ENCODE results near the gene THSD7B.

THSD7B gene

GRCh38 chr2:137009953-137010352 is 244.6 kb downstream of the THSD7B start:
- TF ChIP-seq CTCF (IDR thresholded peaks at IDR 0.05; ENCODE audit: borderline replicate concordance, insufficient read depth, low read depth, low read length), result no peak
- H3K4me3 ChIP-seq (ENCODE audit: low read depth, low read length), result no peak overlapping the region

- TF ChIP-seq CTCF (IDR thresholded peaks at IDR 0.05; ENCODE audit: borderline replicate concordance, insufficient read depth, low read depth, low read length), result no peak
- H3K4me3 ChIP-seq (ENCODE audit: low read depth, low read length), result no peak overlapping the region
These were observed 255.3 kb downstream of the THSD7B start for GRCh38 chr2:137020452-137021196.

- no peak for TF ChIP-seq CTCF (IDR thresholded peaks at IDR 0.05; ENCODE audit: borderline replicate concordance, insufficient read depth, low read depth, low read length)
- H3K4me3 ChIP-seq (ENCODE audit: low read depth, low read length), result no peak overlapping the region
These were observed 256.4 kb downstream of the THSD7B start for GRCh38 chr2:137021763-137022162.

GRCh38 chr2:137023205-137023604 is 257.9 kb downstream of the THSD7B start:
- no peak overlapping the region for H3K4me3 ChIP-seq (ENCODE audit: low read depth, low read length)
- TF ChIP-seq CTCF (IDR thresholded peaks at IDR 0.05; ENCODE audit: borderline replicate concordance, insufficient read depth, low read depth, low read length), result no peak

- TF ChIP-seq CTCF (IDR thresholded peaks at IDR 0.05; ENCODE audit: borderline replicate concordance, insufficient read depth, low read depth, low read length), result no peak
- no peak overlapping the region for H3K4me3 ChIP-seq (ENCODE audit: low read depth, low read length)
These were observed 266.4 kb downstream of the THSD7B start for GRCh38 chr2:137031731-137032130.

GRCh38 chr2:137036619-137037018 is 271.3 kb downstream of the THSD7B start:
- TF ChIP-seq CTCF (IDR thresholded peaks at IDR 0.05; ENCODE audit: borderline replicate concordance, insufficient read depth, low read depth, low read length), result no peak
- H3K4me3 ChIP-seq (ENCODE audit: low read depth, low read length), result no peak overlapping the region

GRCh38 chr2:137039482-137040152 is 274.3 kb downstream of the THSD7B start:
- TF ChIP-seq CTCF (IDR thresholded peaks at IDR 0.05; ENCODE audit: borderline replicate concordance, insufficient read depth, low read depth, low read length), result no peak
- no peak overlapping the region for H3K4me3 ChIP-seq (ENCODE audit: low read depth, low read length)
